NK-92 (cell line): ENCODE results near the gene TUBG1.
"Not testable (repeated sequence)": the region's sequence is repeated elsewhere in the genome, so short reads cannot be mapped to it uniquely, and the experiment has no call there.

Experiments
- DNase-seq: peaks from one replicate; lab custom pipeline; 2025; ENCODE audit not compliant: unreplicated experiment; lab: John Stamatoyannopoulos, UW

Gene TUBG1

DNA sequence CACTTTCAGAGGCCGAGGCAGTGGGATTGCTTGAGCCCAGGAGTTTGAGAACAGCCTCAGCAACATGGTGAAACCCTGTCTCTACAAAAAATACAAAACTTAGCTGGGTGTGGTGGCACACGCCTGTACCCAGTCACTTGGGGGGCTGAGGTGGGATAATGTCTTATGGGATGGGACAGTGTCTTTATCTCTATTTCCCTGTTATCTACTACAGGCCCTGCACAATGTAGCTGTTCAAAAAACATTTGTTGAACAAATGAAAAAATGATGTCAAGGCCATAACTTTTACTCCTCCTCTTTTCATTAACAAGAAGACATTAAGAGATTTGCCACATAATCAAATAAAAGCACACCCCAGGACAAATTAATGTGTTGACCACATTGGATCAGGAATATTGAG lies 13.8 kb downstream of the TUBG1 start:
- DNase-seq = no peak

DNA sequence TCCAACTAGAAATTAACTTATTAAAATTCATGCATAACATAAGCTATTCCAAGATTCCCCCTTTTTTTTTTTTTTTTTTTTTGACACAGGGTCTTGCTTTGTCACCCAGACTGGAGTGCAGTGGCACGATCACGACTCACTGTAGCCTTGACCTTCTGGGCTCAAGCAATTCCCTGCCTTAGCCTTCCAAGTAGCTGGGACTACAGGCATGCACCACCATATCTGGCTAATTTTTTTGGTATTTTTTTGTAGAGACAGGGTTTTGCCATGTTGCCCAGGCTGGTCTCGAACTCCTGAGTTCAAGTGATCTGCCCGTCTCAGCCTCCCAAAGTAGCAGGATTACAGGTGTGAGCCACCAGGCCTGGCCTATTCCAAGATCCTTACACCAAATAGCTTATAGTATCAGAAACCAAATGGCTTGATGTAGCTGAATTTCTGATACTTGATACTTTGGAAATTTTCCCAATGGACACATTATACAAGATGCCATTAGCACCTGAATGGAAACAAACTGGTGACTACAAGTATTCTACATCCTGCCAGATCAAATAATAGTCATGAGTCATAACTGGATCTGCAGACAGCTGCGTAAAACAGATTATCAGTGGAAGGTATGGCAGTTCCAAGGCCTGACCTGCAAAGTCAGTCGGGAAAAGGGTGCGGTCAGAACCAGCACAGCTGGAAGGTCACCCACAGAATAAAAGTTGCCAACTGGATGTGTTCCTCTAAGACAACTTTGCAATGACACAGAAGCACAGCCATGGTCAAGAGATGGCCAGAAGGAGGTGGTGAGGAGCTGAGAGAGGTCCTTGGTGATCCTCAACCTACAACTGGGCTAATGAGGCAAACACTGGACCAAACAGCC lies 14.5 kb downstream of the TUBG1 start:
- no peak for DNase-seq

DNA sequence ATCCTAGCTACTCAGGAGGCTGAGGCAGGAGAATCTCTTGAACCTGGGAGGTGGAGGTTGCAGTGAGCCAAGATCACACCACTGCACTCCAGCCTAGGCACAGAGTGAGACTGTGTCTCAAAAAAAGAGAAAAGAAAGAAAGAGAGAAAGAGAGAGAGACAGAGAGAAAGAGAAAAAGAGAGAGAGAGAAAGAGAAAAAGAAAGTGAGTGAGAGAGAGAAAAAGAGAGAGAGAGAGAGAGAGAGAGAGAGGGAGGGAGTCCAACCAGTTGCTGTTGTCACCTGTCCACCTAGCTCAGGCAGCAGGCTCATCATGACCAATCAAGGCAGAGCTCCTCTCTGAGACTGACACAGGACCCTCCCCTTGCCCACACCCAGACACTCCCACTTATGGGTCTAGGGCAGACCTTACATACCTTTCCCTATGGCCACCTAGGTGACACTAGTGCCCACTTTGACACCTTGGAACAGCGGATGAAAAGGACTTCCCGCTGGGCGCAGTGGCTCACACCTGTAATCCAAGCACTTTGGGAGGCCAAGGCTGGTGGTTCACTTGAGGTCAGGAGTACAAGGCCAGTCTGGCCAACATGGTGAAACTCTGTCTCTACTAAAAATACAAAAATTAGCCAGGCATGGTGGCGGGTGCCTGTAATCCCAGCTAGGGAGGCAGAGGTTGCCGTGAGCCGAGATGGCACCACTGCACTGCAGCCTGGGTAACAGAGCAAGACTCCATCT lies 17.7 kb downstream of the TUBG1 start:
- not testable (repeated sequence) for DNase-seq

DNA sequence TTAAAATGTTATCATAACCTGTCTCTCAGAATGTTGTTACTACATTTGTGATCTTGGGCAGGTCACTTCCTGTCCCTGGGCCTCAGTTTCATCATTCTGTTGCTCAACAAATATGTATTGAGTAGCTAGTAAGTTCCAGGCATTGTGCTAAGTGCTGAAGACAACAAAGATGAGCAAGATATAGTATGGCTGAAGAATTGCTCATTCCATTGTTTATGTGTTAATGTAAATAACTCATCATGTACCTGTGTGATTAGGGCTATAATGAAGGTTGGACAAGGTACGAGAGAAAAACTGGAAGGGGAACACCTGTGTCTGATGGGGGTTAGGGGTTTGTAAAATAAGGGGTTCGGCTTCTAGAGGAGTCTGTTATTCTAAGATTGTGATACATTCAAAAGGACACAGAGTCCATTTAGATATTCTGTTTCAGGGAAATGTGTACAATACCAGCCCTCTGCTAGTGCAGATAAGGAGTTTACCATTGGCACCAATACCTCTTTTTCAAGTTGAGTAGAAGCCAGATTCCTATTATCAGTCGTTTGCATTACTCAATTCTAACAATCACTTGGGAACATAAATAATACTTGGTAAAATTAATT lies 20.0 kb downstream of the TUBG1 start:
- no peak for DNase-seq

DNA sequence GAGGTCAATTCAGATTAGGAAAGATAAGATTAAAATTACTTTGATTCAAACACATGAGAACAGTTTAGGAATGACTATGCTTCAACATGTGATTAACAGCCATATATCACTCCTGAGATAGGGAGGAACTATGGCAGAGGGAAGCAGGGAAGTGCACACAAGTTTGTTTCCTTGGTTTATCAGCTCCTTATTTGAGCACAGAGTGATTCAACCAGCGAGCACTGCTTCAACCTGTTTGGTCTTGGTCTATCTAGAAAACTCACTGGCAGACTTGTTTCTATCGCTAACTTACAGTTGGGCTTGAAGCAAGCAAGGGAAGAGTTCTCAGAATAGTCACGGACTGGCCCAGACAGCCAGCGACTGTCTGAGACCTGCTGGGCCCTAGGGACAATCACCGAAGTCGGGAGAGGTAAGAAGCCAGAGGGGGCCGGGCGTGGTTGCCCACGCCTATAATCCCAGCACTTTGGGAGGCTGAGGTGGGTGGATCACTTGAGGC lies 23.5 kb downstream of the TUBG1 start:
- DNase-seq = no peak

DNA sequence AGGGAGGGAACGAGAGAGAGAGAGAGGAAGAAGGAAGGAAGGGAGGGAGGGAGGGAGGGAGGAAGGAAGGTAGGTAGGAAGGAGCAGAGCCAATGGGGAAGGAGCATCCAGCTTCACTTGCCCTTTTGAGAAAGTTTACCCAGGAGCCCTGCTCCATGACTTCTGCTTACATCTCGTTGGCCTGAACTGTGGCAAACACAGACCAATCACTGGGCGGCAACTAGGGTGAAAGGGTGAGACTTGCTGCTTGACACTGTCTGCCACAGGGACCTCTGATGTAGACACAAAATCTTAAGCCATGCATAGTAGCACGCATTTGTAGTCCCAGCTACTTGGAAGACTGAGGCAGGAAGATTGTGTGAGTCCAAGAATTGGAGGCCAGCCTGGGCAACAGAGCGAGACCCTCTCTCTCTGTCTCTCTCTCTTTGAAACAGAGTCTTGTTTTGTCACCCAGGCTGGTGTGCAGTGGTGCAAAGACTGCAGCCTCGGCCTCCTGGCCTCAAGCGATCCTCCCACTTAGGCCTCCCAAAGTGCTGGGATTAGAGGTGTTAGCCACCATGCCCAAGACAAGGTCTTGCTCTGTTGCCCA lies 30.1 kb downstream of the TUBG1 start:
- DNase-seq = no peak

DNA sequence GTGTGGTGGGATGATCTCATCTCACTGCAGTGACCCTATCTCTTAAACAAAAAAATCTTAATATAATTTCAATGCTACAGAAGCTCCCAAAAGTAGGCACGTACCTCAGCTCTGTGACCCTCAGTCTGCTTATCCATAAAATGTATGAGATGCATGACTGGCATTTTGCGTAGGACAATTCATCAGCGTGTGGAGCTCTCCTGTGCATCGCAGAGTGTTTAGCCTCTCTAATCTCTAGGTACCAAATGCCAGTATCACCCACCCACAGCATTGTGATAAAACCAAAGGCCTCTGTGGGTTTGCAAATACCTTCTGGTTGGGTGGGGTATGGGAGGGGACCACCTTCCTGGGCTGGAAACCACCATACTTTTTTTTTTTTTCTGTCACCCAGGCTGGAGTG lies 30.6 kb downstream of the TUBG1 start:
- DNase-seq = no peak

DNA sequence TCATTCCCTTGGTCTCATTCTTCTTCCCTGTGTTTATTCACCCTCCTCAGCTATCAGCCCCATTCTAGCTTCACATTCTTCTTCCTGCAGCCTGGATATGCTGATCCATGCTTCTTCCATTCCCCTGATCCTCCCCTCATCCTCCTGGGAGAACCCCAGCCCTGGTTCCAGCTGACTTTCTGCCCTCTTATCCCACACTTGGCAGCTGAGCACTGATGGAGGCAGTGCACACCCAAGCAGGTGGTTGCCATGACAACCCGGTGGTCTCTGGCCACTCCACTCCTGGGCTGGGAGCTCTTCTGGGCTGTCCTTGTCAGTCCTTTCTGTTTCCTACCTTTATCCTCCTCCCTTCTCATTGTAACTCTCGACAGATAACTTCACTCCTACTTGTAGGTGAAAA lies 32.9 kb downstream of the TUBG1 start:
- DNase-seq = no peak

DNA sequence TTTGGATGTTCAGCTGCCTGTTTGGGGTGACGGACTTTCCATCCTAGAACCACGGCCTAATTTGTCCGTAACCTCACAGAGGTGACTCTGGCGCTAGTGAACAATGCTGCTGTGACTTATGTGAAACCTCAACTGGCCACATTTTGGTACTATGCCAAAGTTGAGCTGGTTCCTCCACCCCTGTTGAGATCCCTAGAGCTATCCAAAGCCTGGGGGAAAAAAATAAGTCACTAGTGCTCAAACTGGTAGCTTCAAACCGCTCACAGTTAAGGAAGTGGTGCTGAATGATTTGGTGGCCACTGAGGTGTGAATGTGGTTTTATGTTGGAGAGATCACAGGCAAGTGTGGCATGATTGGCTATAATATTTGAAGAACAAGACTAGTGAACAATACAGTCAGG lies 38.3 kb downstream of the TUBG1 start:
- DNase-seq = no peak

DNA sequence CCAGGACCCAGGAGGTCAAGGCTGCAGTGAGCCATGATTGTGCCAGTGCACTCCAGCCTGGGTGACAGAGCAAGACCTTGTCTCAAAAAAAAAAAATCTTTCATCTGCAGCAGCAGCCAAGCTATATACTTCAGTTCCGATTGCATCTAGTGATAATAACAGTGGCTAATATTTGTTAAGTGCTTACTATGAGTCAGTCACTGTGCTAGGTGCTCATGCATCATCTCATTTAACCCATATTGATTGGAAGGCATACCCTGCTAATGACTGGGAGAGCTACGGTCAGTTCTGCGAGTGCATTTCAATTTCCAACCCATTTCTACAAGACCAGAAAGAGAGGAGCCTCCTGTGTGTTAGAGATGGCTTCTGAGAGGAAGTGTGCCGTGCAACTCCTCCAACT lies 41.9 kb downstream of the TUBG1 start:
- no peak for DNase-seq

DNA sequence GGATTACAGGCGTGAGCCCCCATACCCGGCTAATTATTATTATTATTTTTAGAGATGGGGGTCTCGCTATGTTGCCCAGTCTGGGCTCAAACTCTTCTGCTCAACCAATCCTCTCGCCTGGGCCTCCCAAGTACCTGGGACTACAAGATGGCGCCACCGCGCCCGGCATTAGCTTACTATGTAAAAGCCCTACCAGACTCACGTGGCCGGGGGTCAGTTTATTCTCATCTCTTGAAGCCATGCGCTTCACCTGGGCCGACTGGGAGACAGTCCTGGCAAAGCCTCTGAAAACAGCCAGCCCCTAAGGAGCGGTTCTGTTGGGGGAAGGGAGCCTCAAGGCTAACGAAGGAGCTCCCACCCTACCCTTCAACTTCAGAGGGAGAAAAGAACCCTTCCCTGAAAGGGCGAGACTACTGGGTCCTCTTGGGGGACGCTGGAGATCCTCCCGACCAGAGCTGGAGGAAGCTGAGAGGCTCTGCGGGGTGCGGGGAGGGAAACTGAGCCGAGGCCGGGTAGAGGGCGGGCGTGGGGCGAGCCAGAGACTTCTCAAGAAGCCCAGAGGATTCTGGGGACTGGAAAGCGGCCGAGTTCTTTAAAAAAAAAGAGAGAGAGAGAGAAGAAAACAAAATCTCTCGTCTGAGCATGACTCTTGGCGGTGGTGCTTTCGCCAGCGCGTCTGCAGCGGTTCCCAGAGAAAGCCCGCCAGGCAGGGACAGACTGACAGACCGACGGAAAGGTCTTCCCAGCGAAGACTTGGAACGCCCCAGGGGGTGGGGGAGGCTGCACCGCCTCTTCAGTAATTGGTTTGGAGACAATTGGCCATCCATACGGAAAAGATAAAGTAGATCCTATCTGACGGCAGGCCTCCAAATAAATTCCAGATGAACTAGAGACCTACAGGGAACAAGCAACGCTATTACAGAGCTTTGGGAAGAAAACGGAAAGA lies 44.0 kb downstream of the TUBG1 start:
- DNase-seq = no peak

DNA sequence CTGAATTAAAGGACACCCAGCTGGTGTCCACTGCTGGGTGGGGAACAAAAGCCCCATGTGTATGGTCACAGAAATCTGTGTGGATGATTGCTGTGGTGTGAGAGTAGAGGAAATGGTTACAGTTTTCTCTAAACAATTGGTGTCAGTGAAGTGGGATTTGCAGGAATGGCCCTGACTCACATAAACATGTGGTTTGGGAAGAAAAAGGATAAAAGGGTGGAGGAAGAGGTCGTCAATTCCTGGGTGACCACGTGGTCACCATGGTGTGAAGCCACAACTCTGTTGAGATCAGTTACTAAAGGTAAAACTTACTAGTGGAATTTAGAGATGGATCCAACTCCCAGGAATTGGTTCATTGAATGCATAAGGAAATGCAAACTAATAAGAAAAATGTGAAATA lies 46.0 kb downstream of the TUBG1 start:
- no peak for DNase-seq

DNA sequence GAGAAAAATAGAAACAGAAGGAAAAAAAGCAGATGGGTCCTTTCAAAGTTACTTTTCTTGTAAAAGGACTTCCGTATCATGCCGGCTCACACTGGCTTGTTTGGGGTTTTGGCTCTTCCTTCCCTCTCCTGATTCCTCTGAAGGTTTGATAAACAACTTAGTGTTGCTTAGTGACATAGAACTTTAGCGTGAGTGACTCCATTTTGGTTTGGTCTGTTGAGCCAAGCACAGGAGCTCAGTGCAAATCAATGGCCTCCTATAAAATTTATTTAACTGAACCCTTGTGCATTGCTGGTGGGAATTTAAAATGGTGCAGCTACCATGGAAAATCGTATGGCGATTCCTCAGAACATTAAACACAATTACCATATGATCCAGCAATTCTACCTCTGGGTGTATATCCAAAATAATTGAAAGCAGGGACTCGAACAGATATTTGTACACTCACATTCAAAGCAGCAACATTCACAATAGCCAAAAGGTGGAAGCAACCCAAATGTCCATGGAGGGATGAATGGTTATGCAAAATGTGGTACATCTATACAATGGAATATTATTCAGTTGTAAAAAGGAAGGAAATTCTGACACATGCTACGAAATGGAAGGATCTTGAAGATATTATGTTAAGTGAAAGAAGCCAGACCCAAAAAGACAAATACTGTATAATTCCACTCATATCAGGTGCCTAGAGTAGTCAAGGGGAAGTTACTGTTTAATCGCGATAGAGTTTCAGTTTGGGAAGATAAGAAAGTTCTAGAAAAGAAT lies 48.5 kb downstream of the TUBG1 start:
- no peak for DNase-seq

DNA sequence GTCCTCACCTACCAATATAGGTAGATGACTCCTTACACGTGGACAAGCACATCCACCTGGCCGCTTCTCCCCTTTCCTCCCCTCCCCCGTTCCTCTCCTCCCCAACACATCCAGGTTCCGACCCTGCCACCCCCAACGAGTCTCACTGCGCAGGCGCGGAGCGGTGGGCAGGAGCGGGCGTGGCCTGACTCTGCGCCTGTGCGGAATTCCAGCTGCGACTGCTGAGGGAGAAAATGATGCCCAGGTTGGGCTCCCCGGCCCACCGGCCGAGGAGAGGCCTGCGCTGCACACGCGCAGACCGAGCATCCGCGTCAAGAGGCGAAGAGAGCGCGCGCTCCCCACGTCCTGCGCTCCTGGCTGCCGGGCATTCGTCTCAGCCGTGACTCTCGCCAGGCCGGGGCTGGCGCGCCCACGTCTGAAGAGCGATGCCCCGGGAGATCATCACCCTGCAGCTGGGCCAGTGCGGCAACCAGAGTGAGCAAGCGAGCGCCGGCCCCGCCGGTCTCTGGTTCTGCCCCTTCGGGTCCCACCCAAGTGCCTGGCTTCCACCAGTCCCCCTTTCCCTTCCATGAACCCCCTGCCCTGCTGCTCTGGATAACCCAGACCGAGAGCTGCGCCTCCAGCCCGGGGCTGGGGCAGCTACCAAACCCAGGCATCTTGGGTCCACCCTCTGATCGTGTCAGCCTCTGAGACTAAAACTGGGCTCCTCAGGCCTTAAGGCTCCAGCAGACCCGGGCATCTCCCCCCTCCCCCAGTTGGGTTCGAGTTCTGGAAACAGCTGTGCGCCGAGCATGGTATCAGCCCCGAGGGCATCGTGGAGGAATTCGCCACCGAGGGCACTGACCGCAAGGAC lies 49.8 kb downstream of the TUBG1 start, which contains the start of gene TUBG2:
Gene TUBG2, plus strand, starts transcription at position 206 of the 853 bp plus-strand sequence. Its CDS starts 220 bp downstream, at position 426.
- no peak for DNase-seq

DNA sequence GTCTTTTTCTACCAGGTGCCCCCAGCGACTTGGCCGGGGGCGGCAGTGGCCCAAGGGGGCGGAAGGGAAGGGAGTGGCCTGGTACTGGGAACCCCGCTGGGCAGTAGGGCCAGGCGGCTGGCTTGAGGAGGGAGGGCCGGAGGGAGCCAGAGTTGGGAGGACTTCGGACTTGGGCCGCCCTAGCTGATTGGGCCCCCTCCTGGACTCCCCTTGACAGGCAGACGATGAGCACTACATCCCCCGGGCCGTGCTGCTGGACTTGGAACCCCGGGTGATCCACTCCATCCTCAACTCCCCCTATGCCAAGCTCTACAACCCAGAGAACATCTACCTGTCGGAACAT lies 50.4 kb downstream of the TUBG1 start:
- DNase-seq = not testable (repeated sequence)

DNA sequence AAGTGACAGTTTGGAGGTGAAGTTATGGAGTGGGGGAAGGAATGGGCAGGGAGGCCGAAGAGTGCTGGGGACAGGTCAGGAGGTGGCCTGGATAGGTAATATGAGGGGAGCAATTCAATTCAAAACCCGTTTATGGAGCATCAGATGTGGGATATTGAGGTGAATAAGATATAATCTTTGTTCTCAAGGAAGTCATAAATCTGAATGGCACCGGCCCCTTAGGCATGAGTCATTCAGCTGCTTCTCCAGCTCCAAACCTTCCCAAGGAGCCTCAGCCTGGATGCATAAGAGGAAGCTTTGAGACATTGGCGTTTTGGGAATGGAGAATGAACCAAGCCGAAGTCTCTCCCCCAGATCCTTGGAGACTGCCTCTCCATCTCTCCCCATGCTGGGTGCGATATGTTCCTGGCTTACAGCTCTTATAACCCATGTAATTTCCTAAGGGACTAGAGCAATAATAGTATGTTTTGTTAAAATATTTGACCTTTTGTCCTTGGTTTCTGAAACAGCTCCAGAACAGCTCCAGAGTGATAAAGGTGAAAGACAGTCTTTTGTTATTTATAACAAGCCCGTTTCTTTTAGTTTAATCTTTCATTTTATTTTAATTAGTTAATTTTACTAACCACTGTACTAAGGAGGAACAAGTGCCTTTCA lies 51.3 kb downstream of the TUBG1 start:
- no peak for DNase-seq
